Neuronal stem cell (in vitro differentiated cells): ENCODE measurements around the gene IMMP2L.

Source experiments
- DNase-seq: peaks from one replicate; pipeline ENCODE4 v3.0.0-alpha.2; 2013; ENCODE audit warnings: low spot score
- H2AFZ ChIP-seq: one replicate; pipeline ENCODE4 v1.6.1; 2013; ENCODE audit warnings: mild to moderate bottlenecking, low read length, inconsistent platforms
- H2AK5ac ChIP-seq: 2 replicates; pipeline ENCODE4 v1.6.1; 2013; ENCODE audit warnings: low read depth, mild to moderate bottlenecking, inconsistent platforms, low read length, moderate library complexity, mixed read lengths
- H2BK120ac ChIP-seq: 2 replicates; pipeline ENCODE4 v1.6.1; 2013; ENCODE audit warnings: low read depth, mild to moderate bottlenecking, inconsistent platforms, low read length, moderate library complexity, mixed read lengths
- H2BK12ac ChIP-seq: one replicate; pipeline ENCODE4 v1.6.1; 2013; ENCODE audit warnings: low read length, inconsistent platforms
- H2BK15ac ChIP-seq: 2 replicates; pipeline ENCODE4 v1.6.1; 2013; ENCODE audit warnings: mild to moderate bottlenecking, low read length, inconsistent platforms, mixed read lengths
- H2BK5ac ChIP-seq: one replicate; pipeline ENCODE4 v1.6.1; 2013; ENCODE audit warnings: inconsistent platforms, mild to moderate bottlenecking, low read length, moderate library complexity
- H3K14ac ChIP-seq: one replicate; pipeline ENCODE4 v1.6.1; 2013; ENCODE audit warnings: low read length, inconsistent platforms
- H3K18ac ChIP-seq: 2 replicates; pipeline ENCODE4 v1.6.1; 2013; ENCODE audit warnings: low read length, inconsistent platforms
- H3K23ac ChIP-seq: 2 replicates; pipeline ENCODE4 v1.6.1; 2013; ENCODE audit warnings: low read depth, mild to moderate bottlenecking, mixed read lengths, low read length, inconsistent platforms; ENCODE audit not compliant: poor library complexity
- H3K27ac ChIP-seq: replicated peaks from 3 replicates; pipeline ENCODE4 v1.5.1; 2013; ENCODE audit warnings: low read length, inconsistent platforms
- H3K27me3 ChIP-seq, 3 experiments: 2 replicates each; pipeline ENCODE4 v1.6.1; 2013; ENCODE audit warnings: low read length in 3 of 3, mild to moderate bottlenecking in 2 of 3, inconsistent platforms in 1 of 3, low read depth in 1 of 3, mixed read lengths in 1 of 3, moderate library complexity in 1 of 3; ENCODE audit not compliant: control insufficient read depth in 3 of 3, insufficient read depth in 3 of 3
- H3K36me3 ChIP-seq, 2 donors: replicated peaks in 1 of 2; 2 replicates each; pipeline ENCODE4 v1.6.1; 2013; ENCODE audit warnings: low read length in 2 of 2; ENCODE audit not compliant: control insufficient read depth in 2 of 2, insufficient read depth in 2 of 2
- H3K4ac ChIP-seq: 2 replicates; pipeline ENCODE4 v1.6.1; 2013; ENCODE audit warnings: inconsistent platforms, mild to moderate bottlenecking, low read length, moderate library complexity
- H3K4me1 ChIP-seq, 2 donors: 1 replicate in 1 of 2; 2 replicates in 1 of 2; pipeline ENCODE4 v1.6.1; 2013; ENCODE audit warnings: low read length in 2 of 2, low read depth in 1 of 2; ENCODE audit not compliant: control insufficient read depth in 2 of 2, insufficient read depth in 1 of 2
- H3K4me2 ChIP-seq: one replicate; pipeline ENCODE4 v1.6.1; 2013; ENCODE audit warnings: mild to moderate bottlenecking, low read length, inconsistent platforms; ENCODE audit not compliant: insufficient read depth, poor library complexity, severe bottlenecking
- H3K4me3 ChIP-seq, 2 donors: 2 replicates each; pipeline ENCODE4 v1.5.1; 2013; ENCODE audit warnings: low read length in 2 of 2, mild to moderate bottlenecking in 2 of 2, inconsistent platforms in 1 of 2, moderate library complexity in 1 of 2
- H3K79me1 ChIP-seq: one replicate; pipeline ENCODE4 v1.6.1; 2013; ENCODE audit warnings: low read depth, mild to moderate bottlenecking, inconsistent platforms, low read length, moderate library complexity
- H3K9ac ChIP-seq: one replicate; pipeline ENCODE4 v1.6.1; 2013; ENCODE audit warnings: mild to moderate bottlenecking, low read depth, low read length, inconsistent platforms; ENCODE audit not compliant: poor library complexity
- H3K9me3 ChIP-seq, 2 donors: replicated peaks in 1 of 2; 2 replicates each; pipeline versions ENCODE3 to v1.6.1; 2013; ENCODE audit warnings: low read length in 2 of 2, mild to moderate bottlenecking in 2 of 2, inconsistent platforms in 1 of 2, low read depth in 1 of 2, mixed read lengths in 1 of 2, moderate library complexity in 1 of 2; ENCODE audit not compliant: control insufficient read depth in 2 of 2, insufficient read depth in 1 of 2
- H4K8ac ChIP-seq: one replicate; pipeline ENCODE4 v1.6.1; 2013; ENCODE audit warnings: low read depth, mild to moderate bottlenecking, inconsistent platforms, low read length, moderate library complexity
- H4K91ac ChIP-seq: one replicate; pipeline ENCODE4 v1.6.1; 2013; ENCODE audit warnings: low read length, low read depth, mild to moderate bottlenecking, inconsistent platforms; ENCODE audit not compliant: poor library complexity
- WGBS, 2 donors: extraction: QIAGEN DNeasy Blood & Tissue Kit; methylation state at CpG; one replicate each; pipeline ENCODE4 v1.1.7; 2013; ENCODE audit warnings: missing lambda C conversion rate in 2 of 2, mixed read lengths in 1 of 2; ENCODE audit not compliant: insufficient read length in 2 of 2, insufficient replicate concordance in 1 of 2; ENCODE audit errors: extremely low coverage in 2 of 2; 5-methylcytosine and 5-hydroxymethylcytosine counted together

IMMP2L gene

DNA sequence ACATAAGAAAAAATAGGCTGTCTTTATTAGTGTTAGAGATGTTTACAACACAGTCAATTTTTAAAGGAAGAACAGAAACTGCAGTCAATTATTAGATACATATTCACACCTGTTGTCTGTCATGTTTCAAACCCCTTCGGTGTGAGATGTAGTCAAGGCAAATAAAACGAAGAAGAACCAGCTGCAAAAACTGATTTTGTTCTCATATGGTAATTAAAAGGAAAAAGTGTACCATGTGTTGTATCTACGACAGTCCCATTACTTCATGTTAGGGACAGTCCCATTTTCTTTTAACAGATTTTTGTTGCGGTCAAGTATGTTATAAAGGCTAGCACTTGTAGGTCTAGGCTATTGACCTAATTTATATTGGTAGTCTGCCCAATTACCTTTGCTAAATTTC lies 321.9 kb downstream of the IMMP2L start:
- Histone ChIP-seq H2BK12ac (no peak overlapping the region), H2BK120ac (no peak overlapping the region), H3K79me1 (no peaks in the 10 kb centered on the region), H3K4ac (no peak overlapping the region), H2BK5ac (no peak overlapping the region), H3K4me3 (no peak overlapping the region), H3K23ac (no peak overlapping the region), H4K8ac (no peak overlapping the region), H3K27ac (no peak overlapping the region), H3K14ac (no peak overlapping the region), H3K18ac (no peak overlapping the region), H2AFZ (no peak overlapping the region), H3K9me3 (no peaks in the 10 kb centered on the region), H3K4me2 (no peak overlapping the region), H3K36me3 (no peaks in the 10 kb centered on the region), H4K91ac (no peak overlapping the region), H2AK5ac (no peak overlapping the region), H3K4me1 (peaks cover 0 to 4% of the 10 kb centered on the region in 2 donors), H3K9ac (no peak overlapping the region), H3K27me3 (no peaks in the 10 kb centered on the region), H2BK15ac (no peak overlapping the region)
- WGBS, 2 donors: no CpG with 5 or more reads among the region's 4 CpGs
- no peak for DNase-seq

DNA sequence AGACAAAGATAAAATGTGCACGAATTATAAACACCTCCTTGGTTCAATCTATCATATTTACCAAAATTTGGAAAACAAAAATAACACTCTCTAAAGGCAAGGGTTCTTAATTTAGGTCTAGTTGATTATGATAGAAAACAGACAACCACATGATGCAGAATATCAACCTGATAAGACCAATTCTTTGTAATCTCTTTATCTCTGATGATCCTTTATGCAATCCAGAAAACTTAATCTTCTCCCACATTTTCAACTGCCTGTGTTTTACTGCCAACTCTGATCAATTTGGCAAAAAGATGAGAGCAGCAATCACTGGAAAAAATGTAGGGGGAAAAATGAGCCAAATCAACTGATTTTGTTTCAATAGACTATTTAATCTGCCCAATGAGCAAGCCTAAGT lies 322.9 kb downstream of the IMMP2L start:
- no peak for DNase-seq
- H2BK12ac ChIP-seq: no peak overlapping the region
- H3K9me3 ChIP-seq: no peaks in the 10 kb centered on the region
- no peak overlapping the region for H3K18ac ChIP-seq
- WGBS, 2 donors: no CpG with 5 or more reads among the region's 1 CpG
- no peak overlapping the region for H3K9ac ChIP-seq
- H4K8ac ChIP-seq: no peak overlapping the region
- H2AFZ ChIP-seq: no peak overlapping the region
- no peaks in the 10 kb centered on the region for H3K27me3 ChIP-seq
- H3K14ac ChIP-seq: no peak overlapping the region
- H3K27ac ChIP-seq: no peak overlapping the region
- no peaks in the 10 kb centered on the region for H3K36me3 ChIP-seq
- no peak overlapping the region for H4K91ac ChIP-seq
- no peak overlapping the region for H2BK15ac ChIP-seq
- H3K4me1 ChIP-seq: peaks cover 0 to 4% of the 10 kb centered on the region in 2 donors
- no peak overlapping the region for H2BK5ac ChIP-seq
- H3K4me2 ChIP-seq: no peak overlapping the region
- H2BK120ac ChIP-seq: no peak overlapping the region
- H2AK5ac ChIP-seq: no peak overlapping the region
- no peaks in the 10 kb centered on the region for H3K79me1 ChIP-seq
- H3K23ac ChIP-seq: no peak overlapping the region
- no peak overlapping the region for H3K4ac ChIP-seq
- H3K4me3 ChIP-seq: no peak overlapping the region

DNA sequence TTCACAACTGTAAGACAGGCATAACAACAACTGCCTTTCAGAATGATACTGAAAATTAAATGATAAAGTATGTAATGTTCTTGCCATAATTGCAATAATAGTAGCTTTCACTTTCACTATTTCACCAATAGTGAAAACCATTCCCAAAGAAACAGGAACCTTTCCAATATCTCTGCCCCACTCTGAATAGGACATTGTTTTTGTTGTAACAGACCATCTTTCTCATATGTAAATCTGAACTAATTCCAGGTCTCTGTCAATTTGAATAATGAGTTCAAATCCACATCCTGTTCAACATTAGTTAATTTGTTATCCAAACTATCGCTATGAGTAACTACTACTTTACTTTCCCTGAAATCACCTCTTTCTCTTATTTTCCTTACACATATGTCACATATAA lies 323.4 kb downstream of the IMMP2L start:
- Histone ChIP-seq H3K23ac (no peak overlapping the region), H3K4me3 (no peak overlapping the region), H4K8ac (no peak overlapping the region), H3K4me1 (peaks cover 0 to 4% of the 10 kb centered on the region in 2 donors), H2AFZ (no peak overlapping the region), H3K4me2 (no peak overlapping the region), H3K9me3 (no peaks in the 10 kb centered on the region), H2AK5ac (no peak overlapping the region), H3K27me3 (no peaks in the 10 kb centered on the region), H4K91ac (no peak overlapping the region), H2BK120ac (no peak overlapping the region), H3K4ac (no peak overlapping the region), H2BK12ac (no peak overlapping the region), H2BK5ac (no peak overlapping the region), H3K14ac (no peak overlapping the region), H3K36me3 (no peaks in the 10 kb centered on the region), H3K9ac (no peak overlapping the region), H3K18ac (no peak overlapping the region), H2BK15ac (no peak overlapping the region), H3K79me1 (no peaks in the 10 kb centered on the region), H3K27ac (no peak overlapping the region)
- DNase-seq: no peak
- no CpG with 5 or more reads among the region's 1 CpG for WGBS, 2 donors

DNA sequence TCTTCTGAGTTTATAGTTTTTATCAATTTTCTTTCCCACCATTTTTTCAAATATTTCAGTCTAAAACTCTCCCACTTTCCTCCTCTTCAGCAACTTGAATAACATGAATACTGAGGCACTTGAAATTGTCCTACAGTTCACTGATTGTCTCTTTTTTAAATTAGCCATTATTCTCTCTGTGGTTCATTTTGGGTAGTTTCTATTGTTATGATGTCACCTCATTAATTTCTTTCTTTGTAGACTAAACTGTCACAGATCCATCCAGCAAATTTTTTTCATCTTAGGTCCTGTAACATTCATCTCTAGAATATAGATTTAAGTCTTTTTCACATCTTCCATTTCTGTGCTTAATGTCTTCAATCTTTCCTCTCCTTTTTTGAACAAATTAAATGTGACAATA lies 326.6 kb downstream of the IMMP2L start:
- Histone ChIP-seq H4K91ac (no peak overlapping the region), H3K27ac (no peak overlapping the region), H3K4ac (no peak overlapping the region), H4K8ac (no peak overlapping the region), H3K79me1 (no peaks in the 10 kb centered on the region), H2AK5ac (no peak overlapping the region), H3K27me3 (no peaks in the 10 kb centered on the region), H2AFZ (no peak overlapping the region), H2BK5ac (no peak overlapping the region), H3K9ac (no peak overlapping the region), H3K23ac (no peak overlapping the region), H2BK120ac (no peak overlapping the region), H3K18ac (no peak overlapping the region), H3K36me3 (no peaks in the 10 kb centered on the region), H2BK15ac (no peak overlapping the region), H3K14ac (no peak overlapping the region), H3K9me3 (no peaks in the 10 kb centered on the region), H3K4me2 (no peak overlapping the region), H2BK12ac (no peak overlapping the region), H3K4me1 (no peaks in the 10 kb centered on the region), H3K4me3 (no peak overlapping the region)
- DNase-seq: no peak
